ENCODE measurements around the gene OR8G1. TPM values are rescaled to one million over a fixed set of nuclear protein-coding genes. Genes with fewer than 3 reads are reported as not detected.

The OR8G1 gene
- polyA plus RNA-seq, 1 donor (not counting 4 experiments of a cell fraction or from before 2014, with no cell fraction given), result not detected

- no peaks in the 10 kb centered on the region for H3K9me3 ChIP-seq (ENCODE audit: control insufficient read depth, low read depth, low read length)
- no peaks in the 10 kb centered on the region for H3K36me3 ChIP-seq (ENCODE audit: control insufficient read depth in 2 of 2, extremely low read depth in 1 of 2, insufficient read depth in 2 of 2, low read length in 2 of 2)
- no peaks in the 10 kb centered on the region for H4K20me1 ChIP-seq (ENCODE audit: control insufficient read depth, extremely low read depth, insufficient read depth, low read length)
- FAIRE-seq (no peak), DNase-seq (ENCODE audit: low read depth, low spot score) (no peak)
- TF ChIP-seq EZH2 (IDR thresholded peaks at IDR 0.05; ENCODE audit: low read length) (no peak), CTCF (optimal IDR thresholded peaks at IDR 0.05 in 1 of 3, IDR thresholded peaks at IDR 0.05 in 1 of 3, conservative IDR thresholded peaks at IDR 0.05 in 1 of 3; ENCODE audit: extremely low read depth in 1 of 3, insufficient read depth in 2 of 3, low read length in 3 of 3) (no peak)
- no peak overlapping the region for H3K4me2 ChIP-seq (ENCODE audit: control insufficient read depth, extremely low read depth, insufficient read depth, low read depth, low read length)
- no peak overlapping the region for H3K27ac ChIP-seq (ENCODE audit: control insufficient read depth, insufficient read depth, low read length)
- no peak overlapping the region for H3K4me3 ChIP-seq (ENCODE audit: control insufficient read depth in 2 of 3, extremely low read depth in 1 of 3, insufficient read depth in 2 of 3, low read depth in 1 of 3, low read length in 3 of 3)
- no peaks in the 10 kb centered on the region for H3K79me2 ChIP-seq (ENCODE audit: control insufficient read depth, insufficient read depth, low read length)
- H2AFZ ChIP-seq (ENCODE audit: control insufficient read depth, low read length), result no peak overlapping the region
- no peaks in the 10 kb centered on the region for H3K4me1 ChIP-seq (ENCODE audit: control insufficient read depth, extremely low read depth, insufficient read depth, low read length)
- dilution Hi-C loops (cut with MboI; ENCODE audit: extremely low pct_ligation_motif_present, low sequenced_read_pairs), result no loop called here
- H3K9me1 ChIP-seq (ENCODE audit: control insufficient read depth, extremely low read depth, insufficient read depth, low read length), result no peaks in the 10 kb centered on the region
- H3K9ac ChIP-seq (ENCODE audit: control insufficient read depth, extremely low read depth, insufficient read depth, low read length), result no peak overlapping the region
- H3K27me3 ChIP-seq (ENCODE audit: control insufficient read depth, extremely low read depth, insufficient read depth, low read length), result no peaks in the 10 kb centered on the region
These were observed 37.4 kb downstream of the OR8G1 start for GRCh38 chr11:124278261-124278660.

GRCh38 chr11:124285610-124286344, 44.9 kb downstream of the OR8G1 start:
- H3K27me3 ChIP-seq (ENCODE audit: control insufficient read depth, extremely low read depth, insufficient read depth, low read length), result no peaks in the 10 kb centered on the region
- H3K36me3 ChIP-seq (ENCODE audit: control insufficient read depth in 2 of 2, extremely low read depth in 1 of 2, insufficient read depth in 2 of 2, low read length in 2 of 2), result no peaks in the 10 kb centered on the region
- H3K27ac ChIP-seq (ENCODE audit: control insufficient read depth, insufficient read depth, low read length), result peak overlapping the region; percentile 60
- TF ChIP-seq CTCF (optimal IDR thresholded peaks at IDR 0.05 in 1 of 3, IDR thresholded peaks at IDR 0.05 in 1 of 3, conservative IDR thresholded peaks at IDR 0.05 in 1 of 3; ENCODE audit: extremely low read depth in 1 of 3, insufficient read depth in 2 of 3, low read length in 3 of 3), result no peak
- TF ChIP-seq EZH2 (IDR thresholded peaks at IDR 0.05; ENCODE audit: low read length), result no peak
- dilution Hi-C loops (cut with MboI; ENCODE audit: extremely low pct_ligation_motif_present, low sequenced_read_pairs), result no loop called here
- H3K9me3 ChIP-seq (ENCODE audit: control insufficient read depth, low read depth, low read length), result no peaks in the 10 kb centered on the region
- no peak overlapping the region for H2AFZ ChIP-seq (ENCODE audit: control insufficient read depth, low read length)
- peak; percentile 81 for FAIRE-seq
- H3K4me3 ChIP-seq (ENCODE audit: control insufficient read depth in 2 of 3, extremely low read depth in 1 of 3, insufficient read depth in 2 of 3, low read depth in 1 of 3, low read length in 3 of 3), result peak overlapping the region in 1 of 3 experiments; percentile 36
- H3K4me1 ChIP-seq (ENCODE audit: control insufficient read depth, extremely low read depth, insufficient read depth, low read length), result peaks cover 7% of the 10 kb centered on the region
- peak overlapping the region; percentile 75 for H3K4me2 ChIP-seq (ENCODE audit: control insufficient read depth, extremely low read depth, insufficient read depth, low read depth, low read length)
- no peaks in the 10 kb centered on the region for H3K9me1 ChIP-seq (ENCODE audit: control insufficient read depth, extremely low read depth, insufficient read depth, low read length)
- H3K9ac ChIP-seq (ENCODE audit: control insufficient read depth, extremely low read depth, insufficient read depth, low read length), result no peak overlapping the region
- H3K79me2 ChIP-seq (ENCODE audit: control insufficient read depth, insufficient read depth, low read length), result no peaks in the 10 kb centered on the region
- H4K20me1 ChIP-seq (ENCODE audit: control insufficient read depth, extremely low read depth, insufficient read depth, low read length), result no peaks in the 10 kb centered on the region
- DNase-seq (ENCODE audit: low read depth, low spot score), result peak; percentile 33

Measured in keratinocyte (primary cell).